H9 (cell line): ENCODE data around the gene TIAM1. TPM values are rescaled to one million over a fixed set of nuclear protein-coding genes. Genes with fewer than 3 reads are reported as not detected.

Experiments
- DNase-seq: peaks from one replicate; pipeline ENCODE4 v3.0.0-alpha.2; 2017
- H2AFZ ChIP-seq: one replicate; pipeline ENCODE4 v1.6.1; 2013; ENCODE audit warnings: mild to moderate bottlenecking, low read length, control low read depth, moderate library complexity
- H2AK5ac ChIP-seq: 2 replicates; pipeline ENCODE4 v1.6.1; 2013; ENCODE audit warnings: low read length, control low read depth, mixed read lengths; ENCODE audit not compliant: insufficient read length
- H2BK120ac ChIP-seq: one replicate; pipeline ENCODE4 v1.6.1; 2013; ENCODE audit warnings: low read depth, mild to moderate bottlenecking, low read length, control low read depth, inconsistent platforms; ENCODE audit not compliant: poor library complexity, severe bottlenecking
- H2BK12ac ChIP-seq: 2 replicates; pipeline ENCODE4 v1.6.1; 2013; ENCODE audit warnings: low read length, control low read depth, mixed read lengths, low read depth; ENCODE audit not compliant: insufficient read length
- H2BK15ac ChIP-seq: 2 replicates; pipeline ENCODE4 v1.6.1; 2013; ENCODE audit warnings: low read depth, low read length, control low read depth
- H2BK20ac ChIP-seq: one replicate; pipeline ENCODE4 v1.6.1; 2013; ENCODE audit warnings: low read depth, mild to moderate bottlenecking, low read length, control low read depth, inconsistent platforms; ENCODE audit not compliant: poor library complexity, severe bottlenecking
- H2BK5ac ChIP-seq: 2 replicates; pipeline ENCODE4 v1.6.1; 2013; ENCODE audit warnings: low read length, control low read depth, mixed read lengths; ENCODE audit not compliant: insufficient read length
- H3K14ac ChIP-seq: 2 replicates; pipeline ENCODE4 v1.6.1; 2013; ENCODE audit warnings: low read length, control low read depth; ENCODE audit not compliant: insufficient read depth
- H3K18ac ChIP-seq: 2 replicates; pipeline ENCODE4 v1.6.1; 2013; ENCODE audit warnings: low read depth, mild to moderate bottlenecking, mixed read lengths, low read length, control low read depth; ENCODE audit not compliant: insufficient read length
- H3K23ac ChIP-seq: 2 replicates; pipeline ENCODE4 v1.6.1; 2013; ENCODE audit warnings: low read length, control low read depth, mixed read lengths, low read depth; ENCODE audit not compliant: insufficient read length
- H3K23me2 ChIP-seq: 2 replicates; pipeline ENCODE4 v1.6.1; 2013; ENCODE audit warnings: low read depth, mild to moderate bottlenecking, mixed read lengths, low read length, control low read depth; ENCODE audit not compliant: insufficient read length, poor library complexity, severe bottlenecking
- H3K27ac ChIP-seq: 2 replicates; pipeline ENCODE4 v1.5.1; 2013; ENCODE audit warnings: low read length, control low read depth, mixed read lengths, low read depth; ENCODE audit not compliant: insufficient read length
- H3K27me3 ChIP-seq: 2 replicates; pipeline ENCODE4 v1.6.1; 2013; ENCODE audit warnings: low read length, control low read depth, inconsistent platforms; ENCODE audit not compliant: insufficient read depth
- H3K4ac ChIP-seq: 2 replicates; pipeline ENCODE4 v1.6.1; 2013; ENCODE audit warnings: low read depth, mild to moderate bottlenecking, control low read depth, inconsistent platforms, low read length, moderate library complexity
- H3K4me1 ChIP-seq: 2 replicates; pipeline ENCODE4 v1.6.1; 2013; ENCODE audit warnings: low read length, control low read depth, inconsistent platforms; ENCODE audit not compliant: insufficient read depth
- H3K4me2 ChIP-seq: 2 replicates; pipeline ENCODE4 v1.6.1; 2013; ENCODE audit warnings: low read length, control low read depth, mixed read lengths; ENCODE audit not compliant: insufficient read length, insufficient read depth
- H3K56ac ChIP-seq: 2 replicates; pipeline ENCODE4 v1.6.1; 2013; ENCODE audit warnings: low read depth, mild to moderate bottlenecking, mixed read lengths, low read length, control low read depth; ENCODE audit not compliant: insufficient read length
- H3K79me1 ChIP-seq: 2 replicates; pipeline ENCODE4 v1.6.1; 2013; ENCODE audit warnings: low read depth, mild to moderate bottlenecking, moderate library complexity, low read length, control low read depth, inconsistent platforms; ENCODE audit not compliant: insufficient read depth, poor library complexity, severe bottlenecking
- H3K79me2 ChIP-seq: 2 replicates; pipeline ENCODE4 v1.6.1; 2013; ENCODE audit warnings: low read length, control low read depth, inconsistent platforms; ENCODE audit not compliant: insufficient read depth
- H3K9ac ChIP-seq: 2 replicates; pipeline ENCODE4 v1.6.1; 2013; ENCODE audit warnings: low read length, control low read depth, mixed read lengths; ENCODE audit not compliant: insufficient read length; ENCODE audit errors: extremely low read depth
- H3K9me3 ChIP-seq: one replicate; pipeline ENCODE4 v1.6.1; 2013; ENCODE audit warnings: low read depth, low read length, inconsistent platforms; ENCODE audit not compliant: control insufficient read depth
- H3T11ph ChIP-seq: one replicate; pipeline ENCODE4 v1.6.1; 2013; ENCODE audit warnings: mild to moderate bottlenecking, low read length, control low read depth, inconsistent platforms
- H4K20me1 ChIP-seq: one replicate; pipeline ENCODE4 v1.6.1; 2013; ENCODE audit not compliant: control insufficient read depth, insufficient read length, insufficient read depth
- H4K5ac ChIP-seq: 2 replicates; pipeline ENCODE4 v1.6.1; 2013; ENCODE audit warnings: low read depth, mild to moderate bottlenecking, mixed read lengths, low read length, control low read depth; ENCODE audit not compliant: insufficient read length
- H4K8ac ChIP-seq: replicated peaks from 2 replicates; pipeline ENCODE4 v1.6.1; 2013; ENCODE audit warnings: low read length, control low read depth, mixed read lengths, low read depth; ENCODE audit not compliant: insufficient read length
- H4K91ac ChIP-seq: 2 replicates; pipeline ENCODE4 v1.6.1; 2013; ENCODE audit warnings: low read depth, mild to moderate bottlenecking, moderate library complexity, mixed read lengths, low read length, control low read depth; ENCODE audit not compliant: insufficient read length
- H3K27ac Mint-ChIP-seq, 3 experiments: 2 replicates in 2 of 3; 3 replicates in 1 of 3; pipeline ENCODE4 v1.8.0; 2020 to 2021; ENCODE audit warnings: mixed read lengths in 3 of 3, mild to moderate bottlenecking in 1 of 3, moderate library complexity in 1 of 3
- H3K27me3 Mint-ChIP-seq: 2 replicates; pipeline ENCODE4 v1.8.0; 2021; ENCODE audit warnings: low read depth, mild to moderate bottlenecking, moderate library complexity, mixed read lengths
- H3K36me3 Mint-ChIP-seq, 3 experiments: 2 replicates in 2 of 3; 3 replicates in 1 of 3; pipeline ENCODE4 v1.8.0; 2020 to 2021; ENCODE audit warnings: low read depth in 3 of 3, mixed read lengths in 3 of 3; ENCODE audit not compliant: insufficient read depth in 1 of 3
- H3K4me1 Mint-ChIP-seq, 2 experiments: 2 replicates each; pipeline ENCODE4 v1.8.0; 2020; ENCODE audit warnings: mixed read lengths in 2 of 2
- H3K4me3 Mint-ChIP-seq, 2 experiments: 2 replicates in 1 of 2; 3 replicates in 1 of 2; pipeline ENCODE4 v1.8.0; 2020 to 2021; ENCODE audit warnings: mild to moderate bottlenecking in 2 of 2, mixed read lengths in 2 of 2, moderate library complexity in 1 of 2
- H3K9me3 Mint-ChIP-seq, 2 experiments: 2 replicates in 1 of 2; 3 replicates in 1 of 2; pipeline ENCODE4 v1.8.0; 2020; ENCODE audit warnings: mild to moderate bottlenecking in 2 of 2, mixed read lengths in 2 of 2, moderate library complexity in 1 of 2
- CTCF ChIP-seq: fragments of 200-600 bp; sonication (generic); conservative IDR thresholded peaks from 3 replicates; pipeline ENCODE4 v1.8.0; 2021; ENCODE audit warnings: antibody characterized with exemption, mild to moderate bottlenecking
- WGBS: extraction: QIAGEN DNeasy Blood & Tissue Kit; methylation state at CpG from one replicate; pipeline ENCODE4 v1.1.7; 2013; ENCODE audit warnings: missing lambda C conversion rate, low lambda C conversion rate, mixed read lengths; ENCODE audit not compliant: insufficient read length; ENCODE audit errors: extremely low coverage; 5-methylcytosine and 5-hydroxymethylcytosine counted together
- total RNA-seq: library from RNA; stranded (reverse); gene quantifications from 2 replicates; pipeline ENCODE4 v1.2.1, GENCODE V29; 2021

The TIAM1 gene
- total RNA-seq, 1 experiment from 2014 or later = 23.1 TPM

GRCh38 chr21:31213787-31214186, 130.3 kb downstream of the TIAM1 start:
- no CpG with 5 or more reads among the region's 2 CpGs for WGBS
- Histone ChIP-seq H2AFZ (no peak overlapping the region), H3K4ac (no peak overlapping the region), H3K23me2 (no peaks in the 10 kb centered on the region), H4K5ac (no peak overlapping the region), H3T11ph (no peak overlapping the region), H2BK5ac (no peak overlapping the region), H2BK20ac (no peak overlapping the region), H2BK15ac (no peak overlapping the region), H3K56ac (no peak overlapping the region), H4K20me1 (no peaks in the 10 kb centered on the region), H3K79me2 (no peaks in the 10 kb centered on the region), H3K23ac (no peak overlapping the region), H3K27ac (no peak overlapping the region), H3K27me3 (no peaks in the 10 kb centered on the region), H3K9ac (no peak overlapping the region), H3K4me2 (no peak overlapping the region), H2AK5ac (no peak overlapping the region), H3K18ac (no peak overlapping the region), H2BK120ac (no peak overlapping the region), H3K4me1 (no peaks in the 10 kb centered on the region), H4K8ac (no peak overlapping the region), H3K79me1 (no peaks in the 10 kb centered on the region), H3K9me3 (no peaks in the 10 kb centered on the region), H3K14ac (no peak overlapping the region), H4K91ac (no peak overlapping the region), H2BK12ac (no peak overlapping the region)
- Mint-ChIP-seq H3K27ac (no peak overlapping the region), H3K4me3 (no peak overlapping the region), H3K9me3 (no peaks in the 10 kb centered on the region), H3K4me1 (peaks cover 0 to 3% of the 10 kb centered on the region in 2 experiments; a peak in 2 of 4 replicates), H3K27me3 (no peaks in the 10 kb centered on the region), H3K36me3 (peaks cover 0 to 7% (median 0%) of the 10 kb centered on the region in 3 experiments; a peak in 2 of 7 replicates)
- TF ChIP-seq CTCF = no peak
- DNase-seq = no peak
